A673 (cell line): ENCODE data around the gene OOSP4A. TPM values are rescaled to one million over a fixed set of nuclear protein-coding genes. Genes with fewer than 3 reads are reported as not detected.

Experiments
- BruUV-seq: library from RNA; stranded (reverse); fragments of 400-500 nt; replicated peaks from 2 replicates; lab custom pipeline; 2021; lab: Mats Ljungman, UMichigan
- CTCF ChIA-PET: fragments of 300-600 bp; sonication (Branson Sonifier 250); formaldehyde crosslinking; loops from one replicate; lab custom pipeline; 2022; ENCODE audit warnings: antibody characterized with exemption; lab: Charles Lee
- POLR2A ChIA-PET: fragments of 300-600 bp; sonication (Branson Sonifier 250); formaldehyde crosslinking; loops from one replicate; lab custom pipeline; 2022; ENCODE audit warnings: antibody characterized with exemption; ENCODE audit not compliant: low non-redundant PET; lab: Charles Lee
- DNase-seq: peaks from one replicate; pipeline ENCODE4 v3.0.0-alpha.2; 2015; ENCODE audit warnings: low spot score
- H3K27ac ChIP-seq: fragments of 200-600 bp; sonication (generic); 2 replicates; pipeline ENCODE4 v1.5.1; 2016; ENCODE audit warnings: mixed run types, low read depth, mild to moderate bottlenecking, mixed read lengths, antibody characterized with exemption, low read length; ENCODE audit not compliant: poor library complexity, severe bottlenecking
- H3K27me3 ChIP-seq: fragments of 200-600 bp; sonication (generic); replicated peaks from 2 replicates; pipeline ENCODE4 v1.6.1; 2017; ENCODE audit warnings: mixed run types, low read depth, mild to moderate bottlenecking, mixed read lengths, antibody characterized with exemption, low read length; ENCODE audit not compliant: insufficient read depth, poor library complexity
- H3K36me3 ChIP-seq: fragments of 200-600 bp; sonication (generic); 2 replicates; pipeline ENCODE4 v1.6.1; 2016; ENCODE audit warnings: mixed run types, mild to moderate bottlenecking, mixed read lengths, antibody characterized with exemption, low read length; ENCODE audit not compliant: insufficient read depth, poor library complexity, severe bottlenecking
- H3K4me1 ChIP-seq: fragments of 200-600 bp; sonication (generic); 2 replicates; pipeline ENCODE4 v1.6.1; 2017; ENCODE audit warnings: mixed run types, mild to moderate bottlenecking, mixed read lengths, antibody characterized with exemption, low read length; ENCODE audit not compliant: insufficient read depth, poor library complexity, severe bottlenecking
- H3K4me3 ChIP-seq: fragments of 200-600 bp; sonication (generic); 2 replicates; pipeline ENCODE4 v1.5.1; 2016; ENCODE audit warnings: low read depth, mixed run types, mild to moderate bottlenecking, mixed read lengths, low read length; ENCODE audit not compliant: poor library complexity, severe bottlenecking
- H3K9me3 ChIP-seq: fragments of 200-600 bp; sonication (generic); 2 replicates; pipeline ENCODE4 v1.6.1; 2016; ENCODE audit warnings: mixed run types, low read depth, mild to moderate bottlenecking, mixed read lengths, antibody characterized with exemption, low read length; ENCODE audit not compliant: poor library complexity, severe bottlenecking
- CTCF ChIP-seq: fragments of 300-800, 200-600 bp; sonication (generic); conservative IDR thresholded peaks from 2 replicates; pipeline ENCODE4 v1.5.1; 2017; ENCODE audit warnings: low read depth, mild to moderate bottlenecking, antibody characterized with exemption, low read length, moderate library complexity, mixed read lengths
- EZH2 ChIP-seq: fragments of 200-600 bp; sonication (generic); IDR thresholded peaks from 2 replicates; pipeline ENCODE4 v1.6.1; 2017; ENCODE audit warnings: borderline replicate concordance, low read depth, mild to moderate bottlenecking, mixed read lengths, antibody characterized with exemption, low read length; ENCODE audit not compliant: poor library complexity, severe bottlenecking
- intact Hi-C: fragments of 100-400 bp; cut with micrococcal nuclease; formaldehyde crosslinking; loops from one replicate; pipeline ENCODE4 v1.10.0; 2022; ENCODE audit not compliant: unreplicated experiment
- total RNA-seq: library from RNA; stranded (reverse); gene quantifications from 2 replicates; pipeline ENCODE4 v1.2.3, GENCODE V29; 2021

The OOSP4A gene
- total RNA-seq, 1 experiment from 2014 or later = not detected

GRCh38 chr11:59967677-59968394, 4.0 kb downstream of the OOSP4A start:
- no TSS peak for BruUV-seq
- intact Hi-C loops = no loop called here
- POLR2A ChIA-PET = no interaction called here
- Histone ChIP-seq H3K4me1 (no peaks in the 10 kb centered on the region), H3K36me3 (no peaks in the 10 kb centered on the region), H3K27me3 (peaks cover 40% of the 10 kb centered on the region), H3K9me3 (no peaks in the 10 kb centered on the region), H3K27ac (no peak overlapping the region), H3K4me3 (no peak overlapping the region)
- no peak for DNase-seq
- CTCF ChIA-PET = no interaction called here
- TF ChIP-seq EZH2 = no peak
- TF ChIP-seq CTCF = no peak

GRCh38 chr11:59968395-59968783, 4.6 kb downstream of the OOSP4A start:
- ChIA-PET POLR2A (no interaction called here), CTCF (no interaction called here)
- no TSS peak for BruUV-seq
- no peaks in the 10 kb centered on the region for H3K9me3 ChIP-seq
- TF ChIP-seq EZH2 (no peak), CTCF (no peak)
- no peak for DNase-seq
- peaks cover 35% of the 10 kb centered on the region for H3K27me3 ChIP-seq
- no peaks in the 10 kb centered on the region for H3K4me1 ChIP-seq
- no peak overlapping the region for H3K27ac ChIP-seq
- H3K36me3 ChIP-seq = no peaks in the 10 kb centered on the region
- no peak overlapping the region for H3K4me3 ChIP-seq
- intact Hi-C loops = no loop called here

GRCh38 chr11:59973097-59973496, 9.3 kb downstream of the OOSP4A start:
- intact Hi-C loops = loop anchor here (10.0 kb wide), 1 partner anchor 62 kb away; no protein-coding TSS in a partner anchor
- H3K4me3 ChIP-seq = no peak overlapping the region
- no peaks in the 10 kb centered on the region for H3K4me1 ChIP-seq
- H3K27ac ChIP-seq = no peak overlapping the region
- no peaks in the 10 kb centered on the region for H3K36me3 ChIP-seq
- no TSS peak for BruUV-seq
- H3K27me3 ChIP-seq = peaks cover 26% of the 10 kb centered on the region
- TF ChIP-seq EZH2 = no peak
- no peak for TF ChIP-seq CTCF
- no peak for DNase-seq
- no peaks in the 10 kb centered on the region for H3K9me3 ChIP-seq
- ChIA-PET POLR2A (no interaction called here), CTCF (no interaction called here)
